ENCODE measurements around the gene DGKD. TPM values are rescaled to one million over a fixed set of nuclear protein-coding genes. Genes with fewer than 3 reads are reported as not detected.

The DGKD gene
- total RNA-seq, 1 experiment from 2014 or later: 52.0 TPM

DNA sequence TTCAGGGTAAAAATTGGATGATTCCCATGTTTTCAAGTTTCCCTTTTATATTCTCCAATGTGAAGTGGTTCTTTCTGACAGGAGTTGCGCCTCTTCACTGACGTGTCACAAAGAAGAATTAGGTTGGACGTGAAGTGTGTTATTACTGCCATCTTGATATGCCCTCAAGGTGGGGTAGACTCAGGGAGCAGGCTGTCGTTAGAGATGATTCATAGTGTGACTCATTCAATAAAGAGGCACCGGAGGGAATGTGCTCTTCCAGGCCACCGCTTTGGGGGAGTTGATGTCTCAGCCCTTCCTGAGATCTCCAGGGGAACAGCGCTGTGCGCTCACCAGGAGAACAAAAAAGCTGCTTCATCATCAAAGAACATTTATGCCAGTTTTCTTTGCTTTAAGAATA lies 3.6 kb upstream of the DGKD start:
- POLR2A ChIA-PET: no interaction called here
- Histone ChIP-seq H3K4me3 (replicated peaks in 1 of 2; ENCODE audit: low read depth in 1 of 2, low read length in 2 of 2) (peak overlapping the region in 1 of 2 experiments; percentile 8; a peak in 2 of 4 replicates), H3K27ac (ENCODE audit: low read depth, low read length) (peak overlapping the region; percentile 29), H3K79me2 (ENCODE audit: insufficient read depth, low read length) (peaks cover 9% of the 10 kb centered on the region), H2AFZ (ENCODE audit: low read depth, low read length, poor library complexity, severe bottlenecking) (peak overlapping the region; percentile 89), H4K20me1 (ENCODE audit: insufficient read depth) (no peaks in the 10 kb centered on the region), H3K36me3 (ENCODE audit: control insufficient read depth in 1 of 2, insufficient read depth in 2 of 2, low read length in 2 of 2) (no peaks in the 10 kb centered on the region), H3K4me1 (ENCODE audit: control insufficient read depth in 1 of 2, insufficient read depth in 2 of 2, low read length in 2 of 2) (peaks cover 37 to 60% of the 10 kb centered on the region in 2 experiments), H3K9ac (ENCODE audit: low read length) (peak overlapping the region; percentile 30), H3K27me3 (ENCODE audit: insufficient read depth, low read length) (no peaks in the 10 kb centered on the region), H3K9me2 (ENCODE audit: insufficient read depth) (no peaks in the 10 kb centered on the region), H3K4me2 (ENCODE audit: low read length) (peak overlapping the region; percentile 60), H3K9me3 (ENCODE audit: control insufficient read depth in 1 of 2, insufficient read depth in 1 of 2, low read depth in 1 of 2, low read length in 2 of 2) (no peaks in the 10 kb centered on the region)
- BruUV-seq (replicated peaks): no TSS peak
- RAD21 ChIA-PET (ENCODE audit: low non-redundant PET in 1 of 2, low total read pairs in 2 of 2, uncharacterized antibody in 2 of 2, unreplicated experiment in 2 of 2): no interaction called here
- CTCF ChIA-PET: no interaction called here
- intact Hi-C loops (cut with micrococcal nuclease): loop anchor here (2.0 to 5.0 kb wide), 2 partner anchors 92 to 98 kb away; partner anchors contain the start of gene ATG16L1
- DNase-seq (ENCODE audit: low read depth, low spot score): peak; percentile 92
- peak; percentile 79 for ATAC-seq
- TF ChIP-seq EZH2 (IDR thresholded peaks at IDR 0.05): no peak
- TF ChIP-seq RAD21 (IDR thresholded peaks at IDR 0.05; ENCODE audit: low read depth): no peak; the same call in 1 of the 2 replicates
- no peak for TF ChIP-seq ZNF274 (IDR thresholded peaks at IDR 0.05; ENCODE audit: low read depth, low read length)
- peak; percentile 85 for TF ChIP-seq YY1 (IDR thresholded peaks at IDR 0.05; ENCODE audit: extremely low read depth, insufficient replicate concordance, low read depth, low read length)
- TF ChIP-seq ZFX (IDR thresholded peaks at IDR 0.05): no peak
- TF ChIP-seq SP1 (IDR thresholded peaks at IDR 0.05; ENCODE audit: low read depth): peak; percentile 90
- peak; percentile 70; the same call in 1 of the 2 replicates for TF ChIP-seq SRF (IDR thresholded peaks at IDR 0.05; ENCODE audit: low read depth)
- peak; percentile 66 for TF ChIP-seq POLR2AphosphoS5 (IDR thresholded peaks at IDR 0.05; ENCODE audit: low read depth, low read length)
- TF ChIP-seq, protein P1, sequence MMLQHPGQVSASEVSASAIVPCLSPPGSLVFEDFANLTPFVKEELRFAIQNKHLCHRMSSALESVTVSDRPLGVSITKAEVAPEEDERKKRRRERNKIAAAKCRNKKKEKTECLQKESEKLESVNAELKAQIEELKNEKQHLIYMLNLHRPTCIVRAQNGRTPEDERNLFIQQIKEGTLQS (IDR thresholded peaks at IDR 0.05): no peak; the same call in 1 of the 2 replicates
- TF ChIP-seq, protein P2, sequence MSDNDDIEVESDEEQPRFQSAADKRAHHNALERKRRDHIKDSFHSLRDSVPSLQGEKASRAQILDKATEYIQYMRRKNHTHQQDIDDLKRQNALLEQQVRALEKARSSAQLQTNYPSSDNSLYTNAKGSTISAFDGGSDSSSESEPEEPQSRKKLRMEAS (IDR thresholded peaks at IDR 0.05): peak; percentile 86
- TF ChIP-seq EZH2phosphoT487 (IDR thresholded peaks at IDR 0.05; ENCODE audit: borderline replicate concordance): no peak
- no peak for TF ChIP-seq EGR1 (IDR thresholded peaks at IDR 0.05; ENCODE audit: low read depth)
- TF ChIP-seq CTCF (IDR thresholded peaks at IDR 0.05 in 2 of 3, conservative IDR thresholded peaks at IDR 0.05 in 1 of 3; ENCODE audit: borderline replicate concordance in 1 of 3, insufficient read depth in 1 of 3, low read depth in 2 of 3, low read length in 2 of 3): peak in 1 of 3 experiments; percentile 11; a peak in 1 of 6 replicates
- TF ChIP-seq POLR2A (IDR thresholded peaks at IDR 0.05; ENCODE audit: borderline replicate concordance, extremely low read depth, insufficient read depth, insufficient read length): no peak
- peak; percentile 89 for TF ChIP-seq CBX3 (IDR thresholded peaks at IDR 0.05; ENCODE audit: low read depth)
- TF ChIP-seq JUND (IDR thresholded peaks at IDR 0.05): peak; percentile 99
- TF ChIP-seq, protein P3, sequence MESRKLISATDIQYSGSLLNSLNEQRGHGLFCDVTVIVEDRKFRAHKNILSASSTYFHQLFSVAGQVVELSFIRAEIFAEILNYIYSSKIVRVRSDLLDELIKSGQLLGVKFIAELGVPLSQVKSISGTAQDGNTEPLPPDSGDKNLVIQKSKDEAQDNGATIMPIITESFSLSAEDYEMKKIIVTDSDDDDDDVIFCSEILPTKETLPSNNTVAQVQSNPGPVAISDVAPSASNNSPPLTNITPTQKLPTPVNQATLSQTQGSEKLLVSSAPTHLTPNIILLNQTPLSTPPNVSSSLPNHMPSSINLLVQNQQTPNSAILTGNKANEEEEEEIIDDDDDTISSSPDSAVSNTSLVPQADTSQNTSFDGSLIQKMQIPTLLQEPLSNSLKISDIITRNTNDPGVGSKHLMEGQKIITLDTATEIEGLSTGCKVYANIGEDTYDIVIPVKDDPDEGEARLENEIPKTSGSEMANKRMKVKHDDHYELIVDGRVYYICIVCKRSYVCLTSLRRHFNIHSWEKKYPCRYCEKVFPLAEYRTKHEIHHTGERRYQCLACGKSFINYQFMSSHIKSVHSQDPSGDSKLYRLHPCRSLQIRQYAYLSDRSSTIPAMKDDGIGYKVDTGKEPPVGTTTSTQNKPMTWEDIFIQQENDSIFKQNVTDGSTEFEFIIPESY (IDR thresholded peaks at IDR 0.05; ENCODE audit: extremely low read depth, insufficient replicate concordance, low read length): peak; percentile 53
- TF ChIP-seq FOSL1 (IDR thresholded peaks at IDR 0.05; ENCODE audit: low read depth): peak; percentile 99
- TF ChIP-seq SIN3A (IDR thresholded peaks at IDR 0.05; ENCODE audit: low read depth): peak; percentile 77
- TF ChIP-seq CEBPB (IDR thresholded peaks at IDR 0.05; ENCODE audit: low read depth): no peak
- peak; percentile 82 for TF ChIP-seq TCF7L2 (IDR thresholded peaks at IDR 0.05; ENCODE audit: borderline replicate concordance, extremely low read depth, insufficient read depth, insufficient read length)
- TF ChIP-seq ELF1 (IDR thresholded peaks at IDR 0.05; ENCODE audit: borderline replicate concordance, low read depth): no peak
